HT1080 (cell line): ENCODE measurements around the gene GNPTG. TPM values are rescaled to one million over a fixed set of nuclear protein-coding genes. Genes with fewer than 3 reads are reported as not detected.

Source experiments
- DNase-seq: peaks from one replicate; pipeline ENCODE4 v3.0.0-alpha.2; 2015; ENCODE audit warnings: low read depth
- polyA plus RNA-seq, 2 experiments: library from polyadenylated mRNA; depleted of rRNA; stranded (reverse); fragments of >200 nt; gene quantifications; 2 replicates each; pipeline ENCODE4 v1.2.3, GENCODE V29; 2015
- total RNA-seq: library from RNA; depleted of rRNA; stranded (reverse); fragments of >200 nt; shearing (Covaris generic); gene quantifications from 2 replicates; pipeline ENCODE4 v1.2.3, GENCODE V29; 2014; rRNA removed

Gene GNPTG
- 38.2 and 38.9 TPM in 2 replicates for total RNA-seq
- polyA plus RNA-seq (2015; cell fraction: cytosol; rRNA removed), result 32.2 and 45.9 TPM in 2 replicates
- polyA plus RNA-seq (2015; cell fraction: nucleus; rRNA removed), result 43.5 and 49.4 TPM in 2 replicates

- DNase-seq, result peak; percentile 70
Measured at GRCh38 chr16:1351582-1352362, at the start of gene GNPTG, which contains the start of gene TSR3. Gene GNPTG (plus strand): TSS chr16:1351931. CDS start chr16:1351966, 35 bp downstream. Gene TSR3 (minus strand): TSS chr16:1351878. CDS start chr16:1351804, 74 bp downstream.

GRCh38 chr16:1305823-1306222 is 45.9 kb upstream of the GNPTG start:
- no peak for DNase-seq

- DNase-seq, result no peak
Measured at GRCh38 chr16:1306334-1306733, 45.4 kb upstream of the GNPTG start.

GRCh38 chr16:1308036-1308976 is 43.4 kb upstream of the GNPTG start:
- DNase-seq, result peak; percentile 79

- DNase-seq, result peak; percentile 94
Measured at GRCh38 chr16:1308977-1309885, 42.5 kb upstream of the GNPTG start, which contains the start of gene UBE2I. Gene UBE2I (plus strand): TSS chr16:1309636. CDS start chr16:1314031, 4,395 bp downstream.

- no peak for DNase-seq
Measured at GRCh38 chr16:1309888-1310831, 41.6 kb upstream of the GNPTG start.

- DNase-seq, result no peak
Measured at GRCh38 chr16:1310832-1311200, 40.9 kb upstream of the GNPTG start.

GRCh38 chr16:1311212-1311737 is 40.5 kb upstream of the GNPTG start:
- no peak for DNase-seq

GRCh38 chr16:1311738-1312466 is 39.8 kb upstream of the GNPTG start:
- no peak for DNase-seq

GRCh38 chr16:1312467-1312816 is 39.3 kb upstream of the GNPTG start:
- no peak for DNase-seq

GRCh38 chr16:1312903-1313302 is 38.8 kb upstream of the GNPTG start:
- DNase-seq, result no peak

- no peak for DNase-seq
Measured at GRCh38 chr16:1313721-1314369, 37.9 kb upstream of the GNPTG start.

GRCh38 chr16:1314399-1315068 is 37.2 kb upstream of the GNPTG start:
- DNase-seq, result no peak

GRCh38 chr16:1315081-1316032 is 36.4 kb upstream of the GNPTG start:
- no peak for DNase-seq

- no peak for DNase-seq
Measured at GRCh38 chr16:1316033-1316405, 35.7 kb upstream of the GNPTG start.

- no peak for DNase-seq
Measured at GRCh38 chr16:1317479-1318267, 34.1 kb upstream of the GNPTG start.
